LNCAP (cell line): ENCODE measurements around the gene PWWP2B.

Experiments
- CTCF ChIP-seq: fragments of 450-650 bp; IDR thresholded peaks from 2 replicates; pipeline ENCODE4 v1.5.1; 2017; ENCODE audit warnings: mild to moderate bottlenecking

Gene PWWP2B

GRCh38 chr10:132464256-132465192 is 67.5 kb downstream of the PWWP2B start:
- TF ChIP-seq CTCF, result no peak

GRCh38 chr10:132465193-132465888 is 68.3 kb downstream of the PWWP2B start:
- TF ChIP-seq CTCF, result no peak

- no peak for TF ChIP-seq CTCF
Measured at GRCh38 chr10:132465889-132466519, 69.0 kb downstream of the PWWP2B start.

GRCh38 chr10:132466520-132467463 is 69.8 kb downstream of the PWWP2B start:
- no peak for TF ChIP-seq CTCF
